ENCODE results near the gene FAXDC2.

- TF ChIP-seq CTCF (IDR thresholded peaks at IDR 0.05; ENCODE audit: insufficient read depth, low read length) = no peak
- TF ChIP-seq GABPA (IDR thresholded peaks at IDR 0.05; ENCODE audit: low read depth) = no peak
- no peak for TF ChIP-seq POLR2AphosphoS5 (IDR thresholded peaks at IDR 0.05; ENCODE audit: low read depth)
- TF ChIP-seq REST (IDR thresholded peaks at IDR 0.05; ENCODE audit: insufficient replicate concordance, low read depth) = no peak
Observed at GRCh38 chr5:154820383-154820782, 30.0 kb downstream of the FAXDC2 start.

All from HL-60 (cell line).